HepG2 (cell line): ENCODE data around the gene ADPRM. TPM values are rescaled to one million over a fixed set of nuclear protein-coding genes. Genes with fewer than 3 reads are reported as not detected.

Experiments used
- ATAC-seq: fragments of 200-7000 bp; cut with Tn5 transposase; 3 replicates; pipeline ENCODE4 v1.9.1; 2020; ENCODE audit warnings: mild to moderate bottlenecking, moderate library complexity
- BruUV-seq: library from RNA; stranded (reverse); fragments of 400-500 nt; replicated peaks from 2 replicates; lab custom pipeline; 2021; lab: Mats Ljungman, UMichigan
- CTCF ChIA-PET: fragments of 300-600 bp; formaldehyde crosslinking; extraction: SDS; loops from one replicate; lab custom pipeline; 2021; ENCODE audit warnings: low total read pairs, inconsistent platforms, low intra/inter-chr PET ratio; lab: Yijun Ruan, JAX
- POLR2A ChIA-PET: fragments of 350-600 bp; sonication (Branson Sonifier 250); formaldehyde crosslinking; loops from one replicate; lab custom pipeline; 2020; ENCODE audit warnings: antibody characterized with exemption, inconsistent platforms; lab: Yijun Ruan, JAX
- DNase-seq: peaks from one replicate; pipeline ENCODE4 v3.0.0-alpha.2; 2015; ENCODE audit warnings: low spot score
- FAIRE-seq: peaks from 3 replicates; lab custom pipeline; 2011; peaks lifted over from hg19 to GRCh38; lab: Jason Lieb, UNC
- H2AFZ ChIP-seq: one replicate; pipeline ENCODE4 v1.6.1; 2011; ENCODE audit warnings: low read length, inconsistent platforms
- H3K27ac ChIP-seq: fragments of 300-600 bp; 3 replicates; pipeline ENCODE4 v1.8.0; 2011; ENCODE audit warnings: mixed run types, mild to moderate bottlenecking, mixed read lengths, low read length, inconsistent platforms; ENCODE audit not compliant: insufficient read depth; ENCODE audit errors: extremely low read length
- H3K27me3 ChIP-seq, 2 experiments: fragments of 200-600 bp in 1 of 2; 2 replicates in 1 of 2; 3 replicates in 1 of 2; pipeline versions ENCODE4 v1.6.0 to v1.8.0; 2011; ENCODE audit warnings: low read length in 2 of 2, mild to moderate bottlenecking in 2 of 2, moderate library complexity in 2 of 2, inconsistent platforms in 1 of 2; ENCODE audit not compliant: insufficient read depth in 2 of 2, control insufficient read depth in 1 of 2
- H3K36me3 ChIP-seq, 2 experiments: fragments of 200-600 bp in 1 of 2; replicated peaks in 1 of 2; 2 replicates in 1 of 2; 3 replicates in 1 of 2; pipeline versions ENCODE4 v1.5.1 to v1.8.0; 2011; ENCODE audit warnings: low read length in 2 of 2, inconsistent platforms in 1 of 2; ENCODE audit not compliant: insufficient read depth in 2 of 2, control insufficient read depth in 1 of 2
- H3K4me1 ChIP-seq: 2 replicates; pipeline ENCODE4 v1.5.1; 2012; ENCODE audit warnings: low read length, inconsistent platforms; ENCODE audit not compliant: insufficient read depth
- H3K4me2 ChIP-seq: 2 replicates; pipeline ENCODE4 v1.6.0; 2011; ENCODE audit warnings: low read depth, low read length, inconsistent platforms
- H3K4me3 ChIP-seq, 3 experiments: fragments of 200-600 bp in 1 of 3; sonication (generic), shearing (Covaris generic) in 1 of 3; replicated peaks in 1 of 3; 2 replicates each; pipeline ENCODE4 v1.5.1; 2011 to 2016; ENCODE audit warnings: low read length in 3 of 3, inconsistent platforms in 2 of 3, low read depth in 2 of 3, mild to moderate bottlenecking in 2 of 3, control low read depth in 1 of 3, mixed read lengths in 1 of 3; ENCODE audit not compliant: insufficient read depth in 1 of 3
- H3K79me2 ChIP-seq: one replicate; pipeline ENCODE4 v1.6.1; 2011; ENCODE audit warnings: low read length, inconsistent platforms; ENCODE audit not compliant: insufficient read depth
- H3K9ac ChIP-seq: 2 replicates; pipeline ENCODE4 v1.6.0; 2011; ENCODE audit warnings: mild to moderate bottlenecking, low read depth, low read length, inconsistent platforms; ENCODE audit not compliant: insufficient read depth
- H3K9me3 ChIP-seq: 2 replicates; pipeline ENCODE4 v1.5.1; 2012; ENCODE audit warnings: mild to moderate bottlenecking, low read length
- H4K20me1 ChIP-seq: 2 replicates; pipeline ENCODE4 v1.6.0; 2011; ENCODE audit warnings: inconsistent platforms, mild to moderate bottlenecking, low read length, moderate library complexity; ENCODE audit not compliant: insufficient read depth
- REST ChIP-seq, 2 experiments: IDR thresholded peaks; 2 replicates each; pipeline ENCODE4 v1.6.1; 2011 to 2012; ENCODE audit warnings: low read length in 2 of 2, borderline replicate concordance in 1 of 2, low read depth in 1 of 2, mild to moderate bottlenecking in 1 of 2, moderate library complexity in 1 of 2
- RNF219 ChIP-seq: sonication (generic); formaldehyde crosslinking; IDR thresholded peaks from 2 replicates; pipeline ENCODE4 v1.5.0; 2020; ENCODE audit warnings: mild to moderate bottlenecking, missing genetic modification reagents
- USF2 ChIP-seq, 2 experiments: sonication (generic) in 1 of 2; formaldehyde crosslinking in 1 of 2; IDR thresholded peaks; 2 replicates each; pipeline versions ENCODE4 v1.5.1 to v1.6.1; 2011 to 2020; ENCODE audit warnings: borderline replicate concordance in 1 of 2, low read depth in 1 of 2, low read length in 1 of 2, mild to moderate bottlenecking in 1 of 2, missing genetic modification reagents in 1 of 2, moderate library complexity in 1 of 2
- ZBTB38 ChIP-seq: sonication (generic); formaldehyde crosslinking; IDR thresholded peaks from 2 replicates; pipeline ENCODE4 v1.5.1; 2020; ENCODE audit warnings: mild to moderate bottlenecking, missing genetic modification reagents
- ZNF281 ChIP-seq: sonication (generic); formaldehyde crosslinking; IDR thresholded peaks from 2 replicates; pipeline ENCODE4 v1.4.0; 2020; ENCODE audit warnings: missing genetic modification reagents, borderline replicate concordance
- ZNF562 ChIP-seq: sonication (generic); formaldehyde crosslinking; IDR thresholded peaks from 2 replicates; pipeline ENCODE4 v1.8.0; 2022; ENCODE audit warnings: missing genetic modification reagents, borderline replicate concordance
- ZNF792 ChIP-seq: IDR thresholded peaks from 2 replicates; pipeline ENCODE4 v1.6.1; 2016
- WGBS: methylation state at CpG from one replicate; pipeline ENCODE4 v1.1.6; 2017; ENCODE audit warnings: low lambda C conversion rate; 5-methylcytosine and 5-hydroxymethylcytosine counted together
- in situ Hi-C: cut with HindIII; loops from 2 replicates; pipeline ENCODE4 v1.10.0; 2017; ENCODE audit warnings: low pct_unique_long_range_greater_than_20kb; ENCODE audit not compliant: extremely low pct_ligation_motif_present
- intact Hi-C: fragments of 100-400 bp; cut with micrococcal nuclease; formaldehyde crosslinking; loops from one replicate; pipeline ENCODE4 v1.10.0; 2022; ENCODE audit not compliant: unreplicated experiment
- polyA plus RNA-seq, 8 experiments: library from polyadenylated mRNA; depleted of rRNA in 3 of 8; stranded (reverse) in 7 of 8; unstranded in 1 of 8; fragments of >200 nt; fragmentation: Illumina TruSeq in 4 of 8; extraction: Trizol in 4 of 8; gene quantifications; 2 replicates each; pipeline versions ENCODE4 v1.2.1 to v1.2.3, GENCODE V29; 2011 to 2016; ENCODE audit warnings: low read depth in 4 of 8, missing spikeins in 1 of 8, mixed read lengths in 1 of 8; ENCODE audit not compliant: insufficient read depth in 1 of 8
- total RNA-seq, 5 experiments: library from RNA; depleted of rRNA; stranded (reverse); fragments of >200 nt; fragmentation: Illumina TruSeq; extraction: Trizol; gene quantifications; 2 replicates each; pipeline ENCODE4 v1.2.3, GENCODE V29; 2016; ENCODE audit warnings: low read depth in 1 of 5

Gene ADPRM
- total and polyA plus RNA-seq, 2 of the 13 experiments (the other 11 are each of a cell fraction or from before 2014, with no cell fraction given), result 5.6 to 10.8 TPM

GRCh38 chr17:10661437-10661836 lies 36.0 kb upstream of the ADPRM start (continued):
- TF ChIP-seq REST (IDR thresholded peaks at IDR 0.05; ENCODE audit: borderline replicate concordance in 1 of 2, low read depth in 1 of 2, low read length in 2 of 2) (no peak), ZBTB38 (no peak), USF2 (IDR thresholded peaks at IDR 0.05; ENCODE audit: low read depth, low read length) (no peak), USF2 (CRISPR knock-in tag; IDR thresholded peaks at IDR 0.05; ENCODE audit: borderline replicate concordance) (no peak)

GRCh38 chr17:10663231-10663630 lies 34.2 kb upstream of the ADPRM start:
- no peak for FAIRE-seq

More at GRCh38 chr17:10663231-10663630, 34.2 kb upstream of the ADPRM start:
- no peak for ATAC-seq
- no peaks in the 10 kb centered on the region; a peak in 3 of 5 replicates for H3K36me3 ChIP-seq
- intact Hi-C loops, result no loop called here
- no TSS peak for BruUV-seq
- H3K27ac ChIP-seq, result no peak overlapping the region
- H3K79me2 ChIP-seq, result no peaks in the 10 kb centered on the region
- CTCF ChIA-PET, result no interaction called here
- TF ChIP-seq RNF219 (CRISPR knock-in tag) (no peak), ZNF281 (no peak), ZNF562 (CRISPR knock-in tag) (no peak), ZNF792 (CRISPR knock-in tag) (no peak)
- TF ChIP-seq, all 625 proteins: peak for 0
- Histone ChIP-seq H3K4me3 (no peak overlapping the region), H3K27me3 (no peaks in the 10 kb centered on the region), H3K9ac (no peak overlapping the region), H4K20me1 (no peaks in the 10 kb centered on the region), H3K4me1 (no peaks in the 10 kb centered on the region), H2AFZ (no peak overlapping the region), H3K4me2 (no peak overlapping the region), H3K9me3 (no peaks in the 10 kb centered on the region)
- WGBS, result 88% methylated on average over 6 of the region's 6 CpGs
- DNase-seq, result no peak
- in situ Hi-C loops, result no loop called here
- POLR2A ChIA-PET, result no interaction called here
